ENCODE results near the gene FER.

Gene FER

GRCh38 chr5:109180668-109181067 lies 433.0 kb downstream of the FER start:
- Histone ChIP-seq H3K4me3 (ENCODE audit: low read length) (no peak overlapping the region), H3K27ac (ENCODE audit: low read depth, low read length) (no peak overlapping the region), H3K9me2 (replicated peaks; ENCODE audit: control insufficient read depth, low read length) (no peaks in the 10 kb centered on the region), H4K20me1 (ENCODE audit: control insufficient read depth, insufficient read depth, low read depth, low read length) (no peaks in the 10 kb centered on the region), H3K79me2 (ENCODE audit: control insufficient read depth, low read length) (no peaks in the 10 kb centered on the region), H3K36me3 (ENCODE audit: control insufficient read depth, low read length) (no peaks in the 10 kb centered on the region), H3K4me2 (ENCODE audit: low read length) (no peak overlapping the region), H3K9me3 (ENCODE audit: control insufficient read depth, insufficient read depth, low read length) (no peaks in the 10 kb centered on the region), H3K4me1 (ENCODE audit: control insufficient read depth, low read length) (no peaks in the 10 kb centered on the region), H3F3A (ENCODE audit: control insufficient read depth, insufficient read depth) (no peaks in the 10 kb centered on the region), H3K27me3 (ENCODE audit: control insufficient read depth, low read length) (no peaks in the 10 kb centered on the region)
- TF ChIP-seq EZH2phosphoT487 (IDR thresholded peaks at IDR 0.05; ENCODE audit: borderline replicate concordance, low read length) = no peak
- no peak for TF ChIP-seq CTCF (IDR thresholded peaks at IDR 0.05; ENCODE audit: low read depth, low read length, poor library complexity, severe bottlenecking)

GRCh38 chr5:109186759-109187158 lies 439.1 kb downstream of the FER start:
- no peaks in the 10 kb centered on the region for H3K4me1 ChIP-seq (ENCODE audit: control insufficient read depth, low read length)
- no peaks in the 10 kb centered on the region for H3K27me3 ChIP-seq (ENCODE audit: control insufficient read depth, low read length)
- H3K9me2 ChIP-seq (replicated peaks; ENCODE audit: control insufficient read depth, low read length) = no peaks in the 10 kb centered on the region
- H3K79me2 ChIP-seq (ENCODE audit: control insufficient read depth, low read length) = no peaks in the 10 kb centered on the region
- TF ChIP-seq CTCF (IDR thresholded peaks at IDR 0.05; ENCODE audit: low read depth, low read length, poor library complexity, severe bottlenecking) = no peak
- TF ChIP-seq EZH2phosphoT487 (IDR thresholded peaks at IDR 0.05; ENCODE audit: borderline replicate concordance, low read length) = no peak
- no peak overlapping the region for H3K4me2 ChIP-seq (ENCODE audit: low read length)
- H3K27ac ChIP-seq (ENCODE audit: low read depth, low read length) = no peak overlapping the region
- H3K4me3 ChIP-seq (ENCODE audit: low read length) = no peak overlapping the region
- no peaks in the 10 kb centered on the region for H4K20me1 ChIP-seq (ENCODE audit: control insufficient read depth, insufficient read depth, low read depth, low read length)
- no peaks in the 10 kb centered on the region for H3K9me3 ChIP-seq (ENCODE audit: control insufficient read depth, insufficient read depth, low read length)
- H3F3A ChIP-seq (ENCODE audit: control insufficient read depth, insufficient read depth) = no peaks in the 10 kb centered on the region
- H3K36me3 ChIP-seq (ENCODE audit: control insufficient read depth, low read length) = no peaks in the 10 kb centered on the region

- H3K27ac ChIP-seq (ENCODE audit: low read depth, low read length) = no peak overlapping the region
- H3K79me2 ChIP-seq (ENCODE audit: control insufficient read depth, low read length) = no peaks in the 10 kb centered on the region
- H3K4me1 ChIP-seq (ENCODE audit: control insufficient read depth, low read length) = no peaks in the 10 kb centered on the region
- no peaks in the 10 kb centered on the region for H3K27me3 ChIP-seq (ENCODE audit: control insufficient read depth, low read length)
- H3K36me3 ChIP-seq (ENCODE audit: control insufficient read depth, low read length) = no peaks in the 10 kb centered on the region
- H3F3A ChIP-seq (ENCODE audit: control insufficient read depth, insufficient read depth) = no peaks in the 10 kb centered on the region
- no peak overlapping the region for H3K4me2 ChIP-seq (ENCODE audit: low read length)
- no peaks in the 10 kb centered on the region for H3K9me2 ChIP-seq (replicated peaks; ENCODE audit: control insufficient read depth, low read length)
- H3K4me3 ChIP-seq (ENCODE audit: low read length) = no peak overlapping the region
- H4K20me1 ChIP-seq (ENCODE audit: control insufficient read depth, insufficient read depth, low read depth, low read length) = no peaks in the 10 kb centered on the region
- H3K9me3 ChIP-seq (ENCODE audit: control insufficient read depth, insufficient read depth, low read length) = no peaks in the 10 kb centered on the region
- TF ChIP-seq CTCF (IDR thresholded peaks at IDR 0.05; ENCODE audit: low read depth, low read length, poor library complexity, severe bottlenecking) = no peak
- TF ChIP-seq EZH2phosphoT487 (IDR thresholded peaks at IDR 0.05; ENCODE audit: borderline replicate concordance, low read length) = no peak
These were observed 443.5 kb downstream of the FER start for GRCh38 chr5:109191153-109191558.

GRCh38 chr5:109192027-109192426 lies 444.3 kb downstream of the FER start:
- TF ChIP-seq EZH2phosphoT487 (IDR thresholded peaks at IDR 0.05; ENCODE audit: borderline replicate concordance, low read length) = no peak
- no peak for TF ChIP-seq CTCF (IDR thresholded peaks at IDR 0.05; ENCODE audit: low read depth, low read length, poor library complexity, severe bottlenecking)
- H3K27ac ChIP-seq (ENCODE audit: low read depth, low read length) = no peak overlapping the region
- H3K4me3 ChIP-seq (ENCODE audit: low read length) = no peak overlapping the region
- no peaks in the 10 kb centered on the region for H3F3A ChIP-seq (ENCODE audit: control insufficient read depth, insufficient read depth)
- H3K9me3 ChIP-seq (ENCODE audit: control insufficient read depth, insufficient read depth, low read length) = no peaks in the 10 kb centered on the region
- H3K4me1 ChIP-seq (ENCODE audit: control insufficient read depth, low read length) = no peaks in the 10 kb centered on the region
- H3K4me2 ChIP-seq (ENCODE audit: low read length) = no peak overlapping the region
- no peaks in the 10 kb centered on the region for H3K9me2 ChIP-seq (replicated peaks; ENCODE audit: control insufficient read depth, low read length)
- H3K27me3 ChIP-seq (ENCODE audit: control insufficient read depth, low read length) = no peaks in the 10 kb centered on the region
- no peaks in the 10 kb centered on the region for H4K20me1 ChIP-seq (ENCODE audit: control insufficient read depth, insufficient read depth, low read depth, low read length)
- no peaks in the 10 kb centered on the region for H3K36me3 ChIP-seq (ENCODE audit: control insufficient read depth, low read length)
- H3K79me2 ChIP-seq (ENCODE audit: control insufficient read depth, low read length) = no peaks in the 10 kb centered on the region
